GM21717 (cell line): ENCODE measurements around the gene TLK1.

Source experiments
- ATAC-seq: cut with Tn5 transposase; IDR thresholded peaks from one replicate; pipeline ENCODE4 v1.9.1; 2021; ENCODE audit warnings: mild to moderate bottlenecking, moderate library complexity; ENCODE audit not compliant: unreplicated experiment

Gene TLK1

GRCh38 chr2:170971071-170971470 lies 189.6 kb downstream of the TLK1 start:
- ATAC-seq: no peak

DNA sequence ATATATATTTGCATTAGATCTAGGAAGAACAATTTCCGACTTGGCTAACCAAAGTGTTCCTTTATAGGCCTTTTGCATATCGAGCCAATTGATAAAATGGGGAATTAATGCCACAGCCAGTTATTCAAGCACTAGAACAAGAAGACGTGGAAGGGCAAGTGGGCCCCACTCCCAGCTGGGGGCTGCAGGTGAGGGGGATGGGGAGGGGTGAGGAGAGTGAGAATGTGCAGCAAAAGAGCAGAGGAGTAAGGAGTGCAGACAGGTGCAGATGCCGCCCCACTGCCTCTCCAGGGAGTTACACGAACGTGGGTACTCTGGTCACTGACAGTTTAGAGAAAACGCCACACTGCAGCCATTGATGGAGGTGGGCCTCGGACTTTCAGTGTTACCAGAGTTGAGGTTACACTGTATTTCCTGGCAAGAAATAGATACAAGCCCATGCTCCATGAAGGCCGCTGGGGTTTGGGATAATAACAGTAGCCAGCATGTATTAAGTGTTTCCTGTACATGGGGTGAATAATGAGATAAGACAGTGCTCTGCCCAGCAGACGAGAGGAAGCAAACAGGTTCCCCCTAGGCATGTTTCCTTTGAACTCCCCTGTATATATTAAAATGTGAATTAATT lies 190.7 kb downstream of the TLK1 start:
- no peak for ATAC-seq

DNA sequence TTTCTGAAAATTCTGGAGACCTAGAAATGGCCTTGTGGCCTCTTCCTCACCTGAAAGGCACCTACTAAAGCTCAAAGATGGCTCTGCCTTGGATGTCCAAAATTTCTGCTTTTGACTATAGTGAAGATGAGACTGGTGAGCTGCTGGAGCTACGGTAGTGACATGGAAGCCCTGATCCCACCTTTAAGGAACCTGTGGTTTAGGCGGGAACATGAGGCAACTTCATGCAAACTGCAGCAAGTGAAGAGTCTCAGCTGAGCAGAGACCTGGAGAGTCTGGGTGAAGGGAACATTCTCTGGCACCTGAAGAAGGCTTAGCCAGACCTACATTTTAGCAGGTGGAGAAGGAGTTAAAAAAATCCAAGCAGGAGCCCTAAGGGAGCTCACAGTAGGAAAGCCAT lies 191.7 kb downstream of the TLK1 start:
- no peak for ATAC-seq

- no peak for ATAC-seq
Measured at GRCh38 chr2:170968205-170969003, 192.3 kb downstream of the TLK1 start.

GRCh38 chr2:170967553-170967952 lies 193.1 kb downstream of the TLK1 start:
- no peak for ATAC-seq

- ATAC-seq: no peak
Measured at GRCh38 chr2:170966648-170967396, 193.9 kb downstream of the TLK1 start.

GRCh38 chr2:170965446-170966225 lies 195.1 kb downstream of the TLK1 start:
- no peak for ATAC-seq

- ATAC-seq: no peak
Measured at GRCh38 chr2:170963386-170963785, 197.3 kb downstream of the TLK1 start.

DNA sequence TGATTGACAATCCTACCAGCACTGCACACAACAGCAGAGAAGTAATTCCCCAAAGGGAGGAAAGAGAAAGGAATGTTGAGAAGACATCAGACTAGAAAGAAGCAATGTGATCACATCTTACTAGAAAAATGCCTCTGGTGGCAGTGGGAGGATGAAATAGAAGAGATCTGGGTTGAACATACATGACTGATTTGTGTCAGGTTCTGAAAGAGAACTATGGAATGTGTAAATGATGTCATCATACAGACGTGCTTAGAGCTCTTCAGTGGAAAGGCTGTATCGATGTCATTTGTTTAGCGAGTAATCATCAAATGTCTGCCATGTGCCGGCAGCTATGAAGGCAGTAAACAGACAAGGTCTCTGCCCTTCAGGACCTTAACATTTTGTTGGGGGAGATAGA lies 206.8 kb downstream of the TLK1 start:
- no peak for ATAC-seq

GRCh38 chr2:170950221-170950761 lies 210.4 kb downstream of the TLK1 start:
- ATAC-seq: peak; percentile 81

DNA sequence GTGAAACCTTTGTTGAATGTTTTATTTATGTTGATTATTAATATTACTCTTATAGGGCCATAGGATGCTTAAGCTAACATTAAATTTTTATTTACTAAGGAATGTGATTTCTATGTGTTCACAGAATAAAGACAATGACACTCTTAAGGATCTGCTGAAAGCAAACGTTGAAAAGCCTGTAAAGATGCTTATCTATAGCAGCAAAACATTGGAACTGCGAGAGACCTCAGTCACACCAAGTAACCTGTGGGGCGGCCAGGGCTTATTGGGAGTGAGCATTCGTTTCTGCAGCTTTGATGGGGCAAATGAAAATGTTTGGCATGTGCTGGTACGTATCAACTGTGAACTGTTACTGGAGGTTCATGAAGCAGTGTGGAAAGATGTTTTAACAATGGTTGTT lies 211.3 kb downstream of the TLK1 start:
- no peak for ATAC-seq

GRCh38 chr2:170944545-170944944 lies 216.1 kb downstream of the TLK1 start:
- ATAC-seq: no peak

GRCh38 chr2:170943596-170943995 lies 217.1 kb downstream of the TLK1 start:
- no peak for ATAC-seq

DNA sequence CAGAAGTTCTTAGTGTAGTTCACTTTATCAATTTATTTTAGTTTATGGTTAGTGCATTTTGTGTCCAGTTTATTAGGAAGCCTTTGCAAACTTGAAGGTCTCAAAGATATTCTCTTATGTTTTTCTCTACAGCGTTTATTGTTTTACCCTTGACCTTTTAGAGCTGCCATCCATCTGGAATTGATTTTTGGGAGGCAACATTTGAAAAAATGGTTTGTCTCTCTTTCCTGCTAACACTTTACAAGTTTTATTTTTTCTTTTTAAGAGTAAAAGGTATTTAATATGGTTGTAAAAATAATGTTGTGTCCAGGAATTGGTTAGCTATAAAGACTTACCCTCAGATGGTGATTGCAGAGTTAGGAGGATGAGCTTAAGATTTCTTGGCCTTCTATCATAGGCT lies 217.7 kb downstream of the TLK1 start:
- no peak for ATAC-seq

GRCh38 chr2:170942615-170943014 lies 218.1 kb downstream of the TLK1 start:
- no peak for ATAC-seq
